ENCODE data around the gene PTRH1.

PTRH1 gene

GRCh38 chr9:127664324-127664677, 51.2 kb downstream of the PTRH1 start:
- DNase-seq (ENCODE audit: low read depth in 4 of 4, low spot score in 1 of 4) = no peak
